ENCODE measurements around the gene LRRC3C.

DNA sequence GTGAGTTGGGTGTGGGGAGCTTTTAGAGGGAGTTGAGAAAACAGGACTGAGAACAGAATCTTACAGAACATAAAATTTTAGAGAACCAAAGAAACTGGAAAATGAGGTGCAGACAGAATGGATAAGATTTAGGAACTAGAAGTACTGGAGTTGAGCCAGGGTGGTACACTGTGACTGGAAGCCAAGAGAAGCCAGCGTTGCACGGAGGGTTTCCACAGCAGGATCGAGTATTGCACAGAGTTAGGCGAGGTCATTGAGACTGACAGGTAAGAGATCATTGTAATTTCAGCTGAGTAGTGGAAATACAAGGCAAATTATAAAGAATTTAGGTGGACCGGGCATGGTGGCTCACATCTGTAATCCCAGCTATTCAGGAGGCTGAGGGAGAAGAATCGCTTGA is 41.8 kb downstream of the LRRC3C start:
- TF ChIP-seq REST (IDR thresholded peaks at IDR 0.05; ENCODE audit: low read depth): no peak
- no peak for TF ChIP-seq TCF12 (IDR thresholded peaks at IDR 0.05; ENCODE audit: low read depth)
- TF ChIP-seq USF1 (IDR thresholded peaks at IDR 0.05): no peak
- no peak for TF ChIP-seq TEAD4 (IDR thresholded peaks at IDR 0.05)
- TF ChIP-seq CEBPB (IDR thresholded peaks at IDR 0.05): no peak
- no peak for TF ChIP-seq RAD21 (IDR thresholded peaks at IDR 0.05; ENCODE audit: low read depth)
- TF ChIP-seq ZBTB7A (IDR thresholded peaks at IDR 0.05; ENCODE audit: low read depth): no peak
- no peak for TF ChIP-seq YY1 (IDR thresholded peaks at IDR 0.05; ENCODE audit: low read depth)
- no peak for TF ChIP-seq CREB1 (IDR thresholded peaks at IDR 0.05; ENCODE audit: low read depth)
